OCI-LY3 (cell line): ENCODE measurements around the gene FGF5.

Source experiments
- H2AFZ ChIP-seq: fragments of 200-600, 300-600 bp; shearing (Covaris generic); 2 replicates; pipeline ENCODE4 v1.6.0; 2014; ENCODE audit warnings: antibody characterized with exemption, low read depth, low read length
- H3K27ac ChIP-seq: fragments of 200-600, 300-600 bp; sonication (generic); 2 replicates; pipeline ENCODE4 v1.5.1; 2014; ENCODE audit warnings: mild to moderate bottlenecking, low read length, moderate library complexity, mixed read lengths
- H3K27me3 ChIP-seq: fragments of 200-600, 300-600 bp; sonication (generic); 2 replicates; pipeline ENCODE4 v1.6.1; 2014; ENCODE audit warnings: low read depth, low read length, mixed read lengths
- H3K36me3 ChIP-seq: fragments of 200-600, 300-600 bp; sonication (generic); replicated peaks from 2 replicates; pipeline ENCODE3; 2014; ENCODE audit warnings: low read depth, low read length, mixed read lengths
- H3K4me1 ChIP-seq: fragments of 300-600, 200-600 bp; sonication (generic); 2 replicates; pipeline ENCODE4 v1.6.1; 2014; ENCODE audit warnings: low read length, mixed read lengths
- H3K4me2 ChIP-seq: fragments of 200-600, 300-600 bp; sonication (generic); 2 replicates; pipeline ENCODE4 v1.6.1; 2014; ENCODE audit warnings: low read length, mixed read lengths
- H3K4me3 ChIP-seq: fragments of 300-600, 200-600 bp; sonication (generic); 2 replicates; pipeline ENCODE4 v1.5.1; 2014; ENCODE audit warnings: antibody characterized with exemption, mild to moderate bottlenecking, low read length, moderate library complexity
- H3K79me2 ChIP-seq: fragments of 300-600, 200-600 bp; shearing (Covaris generic); 2 replicates; pipeline ENCODE4 v1.6.1; 2014; ENCODE audit warnings: mild to moderate bottlenecking, low read length, mixed read lengths
- H3K9ac ChIP-seq: fragments of 300-600, 200-600 bp; shearing (Covaris generic); 2 replicates; pipeline ENCODE4 v1.6.0; 2014; ENCODE audit warnings: mild to moderate bottlenecking, low read length, moderate library complexity
- H3K9me3 ChIP-seq: fragments of 200-600, 300-600 bp; shearing (Covaris generic); 2 replicates; pipeline ENCODE4 v1.6.1; 2014; ENCODE audit warnings: low read length, mixed read lengths; ENCODE audit not compliant: insufficient read depth
- H4K20me1 ChIP-seq: fragments of 200-600, 300-600 bp; sonication (generic); 2 replicates; pipeline ENCODE4 v1.6.1; 2016; ENCODE audit warnings: low read length, mixed read lengths; ENCODE audit not compliant: insufficient read depth
- EZH2phosphoT487 ChIP-seq: fragments of 200-600 bp; shearing (Covaris generic); IDR thresholded peaks from 2 replicates; pipeline ENCODE4 v1.6.1; 2018; ENCODE audit warnings: antibody characterized with exemption, mixed run types, low read depth
- TF ChIP-seq, protein P1 (sequence below): fragments of 200-600, 300-600 bp; sonication (generic); IDR thresholded peaks from 2 replicates; pipeline ENCODE4 v1.5.1; 2014; ENCODE audit warnings: antibody characterized with exemption, low read length, low read depth

The FGF5 gene

DNA sequence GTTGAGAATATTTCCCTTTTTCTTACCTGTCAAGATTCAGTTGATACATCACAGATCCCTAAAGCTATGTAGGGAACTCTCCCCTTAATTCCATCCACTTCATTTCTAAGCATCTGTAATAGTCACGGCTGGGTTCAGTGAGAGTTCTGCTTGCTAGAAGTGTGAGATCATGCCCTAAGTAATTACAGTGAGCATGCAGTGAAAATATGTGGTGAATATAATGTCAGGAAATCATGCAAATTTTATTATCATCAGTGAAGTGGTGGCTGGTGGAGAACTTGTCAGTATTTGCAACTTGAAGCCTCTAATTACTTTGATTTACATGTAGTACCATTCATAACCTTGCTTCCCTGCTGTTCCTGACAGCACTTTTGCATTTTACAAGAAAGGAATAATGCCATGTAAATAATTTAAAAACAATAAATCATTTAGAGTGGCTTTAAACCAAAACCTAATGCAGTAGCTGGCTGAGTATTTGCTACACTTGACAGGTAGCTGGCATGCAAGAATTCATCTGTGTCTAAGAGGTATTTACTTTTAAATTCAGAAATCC lies 40.8 kb downstream of the FGF5 start:
- H3K79me2 ChIP-seq, result no peaks in the 10 kb centered on the region
- TF ChIP-seq EZH2phosphoT487, result no peak
- TF ChIP-seq, protein P1, sequence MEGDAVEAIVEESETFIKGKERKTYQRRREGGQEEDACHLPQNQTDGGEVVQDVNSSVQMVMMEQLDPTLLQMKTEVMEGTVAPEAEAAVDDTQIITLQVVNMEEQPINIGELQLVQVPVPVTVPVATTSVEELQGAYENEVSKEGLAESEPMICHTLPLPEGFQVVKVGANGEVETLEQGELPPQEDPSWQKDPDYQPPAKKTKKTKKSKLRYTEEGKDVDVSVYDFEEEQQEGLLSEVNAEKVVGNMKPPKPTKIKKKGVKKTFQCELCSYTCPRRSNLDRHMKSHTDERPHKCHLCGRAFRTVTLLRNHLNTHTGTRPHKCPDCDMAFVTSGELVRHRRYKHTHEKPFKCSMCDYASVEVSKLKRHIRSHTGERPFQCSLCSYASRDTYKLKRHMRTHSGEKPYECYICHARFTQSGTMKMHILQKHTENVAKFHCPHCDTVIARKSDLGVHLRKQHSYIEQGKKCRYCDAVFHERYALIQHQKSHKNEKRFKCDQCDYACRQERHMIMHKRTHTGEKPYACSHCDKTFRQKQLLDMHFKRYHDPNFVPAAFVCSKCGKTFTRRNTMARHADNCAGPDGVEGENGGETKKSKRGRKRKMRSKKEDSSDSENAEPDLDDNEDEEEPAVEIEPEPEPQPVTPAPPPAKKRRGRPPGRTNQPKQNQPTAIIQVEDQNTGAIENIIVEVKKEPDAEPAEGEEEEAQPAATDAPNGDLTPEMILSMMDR, result no peak
- H3K36me3 ChIP-seq, result no peaks in the 10 kb centered on the region
- no peak overlapping the region for H3K4me3 ChIP-seq
- H3K9me3 ChIP-seq, result no peaks in the 10 kb centered on the region
- H2AFZ ChIP-seq, result no peak overlapping the region
- H3K4me1 ChIP-seq, result no peaks in the 10 kb centered on the region
- H4K20me1 ChIP-seq, result no peaks in the 10 kb centered on the region
- no peak overlapping the region for H3K4me2 ChIP-seq
- H3K9ac ChIP-seq, result no peak overlapping the region
- peaks cover 12% of the 10 kb centered on the region for H3K27me3 ChIP-seq
- H3K27ac ChIP-seq, result no peak overlapping the region

DNA sequence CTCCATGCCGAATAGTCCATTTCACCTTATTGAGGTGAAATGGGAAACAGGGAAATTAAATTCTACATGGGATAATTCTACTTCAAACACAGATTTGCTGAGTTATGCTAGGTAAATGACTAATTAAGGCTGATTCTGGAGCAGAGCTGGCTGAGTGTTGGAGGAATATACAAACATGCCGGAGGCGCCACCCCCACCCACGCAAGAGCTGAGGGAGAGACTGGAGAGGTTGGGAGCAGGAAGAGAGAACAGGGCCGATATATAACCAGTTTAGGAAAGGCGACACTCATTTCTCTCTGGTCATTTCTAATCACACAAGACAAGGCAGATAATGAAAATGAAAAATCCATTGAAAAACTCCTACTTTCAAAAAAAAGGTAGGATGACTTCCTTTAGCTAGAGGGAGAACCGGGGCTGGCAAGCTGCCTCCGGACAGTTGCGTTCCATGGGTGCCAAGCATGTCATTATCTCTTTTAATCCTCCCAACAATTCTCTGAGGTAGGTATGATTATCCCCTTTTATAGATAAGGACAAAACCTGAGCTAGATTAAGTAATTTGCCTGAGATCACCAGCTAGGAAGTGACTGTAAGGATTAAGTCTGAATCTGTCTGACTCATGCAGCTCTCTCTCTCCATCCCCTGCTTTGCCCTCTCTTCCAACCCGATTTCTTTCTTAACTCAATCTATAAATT lies 41.5 kb downstream of the FGF5 start:
- H3K27me3 ChIP-seq, result peaks cover 12% of the 10 kb centered on the region
- no peaks in the 10 kb centered on the region for H4K20me1 ChIP-seq
- no peaks in the 10 kb centered on the region for H3K79me2 ChIP-seq
- H3K36me3 ChIP-seq, result no peaks in the 10 kb centered on the region
- no peak overlapping the region for H2AFZ ChIP-seq
- H3K4me3 ChIP-seq, result no peak overlapping the region
- H3K27ac ChIP-seq, result no peak overlapping the region
- H3K9me3 ChIP-seq, result no peaks in the 10 kb centered on the region
- no peak for TF ChIP-seq EZH2phosphoT487
- TF ChIP-seq, protein P1, result no peak
- H3K4me2 ChIP-seq, result no peak overlapping the region
- H3K9ac ChIP-seq, result no peak overlapping the region
- no peaks in the 10 kb centered on the region for H3K4me1 ChIP-seq

DNA sequence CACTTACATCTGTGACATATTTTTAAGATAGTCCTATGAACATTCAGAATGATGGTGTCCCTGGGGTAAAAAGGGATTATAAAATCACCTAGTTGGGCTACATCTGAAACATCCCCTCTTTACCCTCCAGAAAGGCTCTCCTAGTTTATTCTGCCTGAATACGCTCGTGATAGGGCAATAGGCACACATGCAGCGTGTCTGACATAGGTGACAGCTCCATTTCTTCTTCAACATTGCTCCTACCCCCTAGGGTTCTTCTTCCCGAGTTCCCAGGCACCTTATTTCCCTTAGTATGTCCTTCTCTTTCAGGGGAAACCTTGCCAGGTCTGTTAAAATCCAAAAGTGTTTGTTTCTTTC lies 42.0 kb downstream of the FGF5 start:
- Histone ChIP-seq H4K20me1 (no peaks in the 10 kb centered on the region), H3K4me1 (no peaks in the 10 kb centered on the region), H3K4me3 (no peak overlapping the region), H3K79me2 (no peaks in the 10 kb centered on the region), H3K4me2 (no peak overlapping the region), H3K9me3 (no peaks in the 10 kb centered on the region), H3K27ac (no peak overlapping the region), H3K27me3 (peaks cover 12% of the 10 kb centered on the region), H2AFZ (no peak overlapping the region), H3K36me3 (no peaks in the 10 kb centered on the region), H3K9ac (no peak overlapping the region)
- TF ChIP-seq EZH2phosphoT487, result no peak
- TF ChIP-seq, protein P1, result no peak

DNA sequence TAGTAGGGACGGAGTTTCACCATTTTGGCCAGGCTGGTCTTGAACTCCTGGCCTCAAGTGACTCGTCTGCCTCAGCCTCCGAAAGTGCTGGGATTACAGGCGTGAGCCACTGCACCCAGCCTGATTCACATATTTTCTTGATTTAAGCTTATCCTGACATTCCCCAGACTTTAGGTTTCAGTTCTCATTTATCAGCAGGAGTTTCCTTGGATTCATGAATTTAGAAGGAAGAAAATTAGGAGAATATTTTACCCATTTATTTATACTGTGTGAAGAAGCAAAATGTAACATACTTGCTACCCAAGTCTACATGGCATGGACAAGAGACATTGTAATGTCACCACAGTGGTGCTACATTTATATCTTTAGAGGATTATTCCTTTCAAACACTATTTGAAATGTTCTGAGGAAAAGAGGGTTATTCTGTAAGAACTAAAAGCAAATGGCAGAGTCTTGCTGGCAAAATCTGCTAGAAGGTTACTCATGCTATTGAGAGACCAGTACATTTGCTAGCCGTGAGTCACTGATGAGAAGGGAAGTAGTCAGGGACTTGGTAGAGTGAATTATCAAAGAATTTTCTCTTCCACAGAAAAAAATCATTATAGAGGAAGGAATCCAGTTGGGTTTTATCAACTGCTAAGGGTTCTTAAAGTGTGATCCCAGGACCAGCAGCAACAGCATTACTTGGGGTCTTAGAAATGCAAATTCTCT lies 43.0 kb downstream of the FGF5 start:
- Histone ChIP-seq H3K9me3 (no peaks in the 10 kb centered on the region), H3K4me1 (no peaks in the 10 kb centered on the region), H3K27ac (no peak overlapping the region), H3K4me3 (no peak overlapping the region), H4K20me1 (no peaks in the 10 kb centered on the region), H3K36me3 (no peaks in the 10 kb centered on the region), H3K79me2 (no peaks in the 10 kb centered on the region), H3K27me3 (peaks cover 12% of the 10 kb centered on the region), H3K4me2 (no peak overlapping the region), H2AFZ (no peak overlapping the region), H3K9ac (no peak overlapping the region)
- TF ChIP-seq, protein P1, result no peak
- no peak for TF ChIP-seq EZH2phosphoT487
